SH-SY5Y (cell line): Measurements from ENCODE around the gene C4A.

Experiments
- GATA2 ChIP-seq: IDR thresholded peaks from 2 replicates; pipeline ENCODE4 v1.6.1; 2011; ENCODE audit warnings: mild to moderate bottlenecking, low read depth, low read length
- GATA3 ChIP-seq: IDR thresholded peaks from 2 replicates; pipeline ENCODE4 v1.6.1; 2011; ENCODE audit warnings: low read depth, mild to moderate bottlenecking, low read length, moderate library complexity

GRCh38 chr6:31956796-31957195 is 25.1 kb upstream of the C4A start:
- no peak for TF ChIP-seq GATA2
- no peak for TF ChIP-seq GATA3
